Measurements from ENCODE around the gene ZNF701. TPM values are rescaled to one million over a fixed set of nuclear protein-coding genes. Genes with fewer than 3 reads are reported as not detected.

Gene ZNF701
- total and polyA plus RNA-seq, 2 of the 13 experiments (the other 11 are each of a cell fraction or from before 2014, with no cell fraction given), result 4.5 to 6.3 TPM

DNA sequence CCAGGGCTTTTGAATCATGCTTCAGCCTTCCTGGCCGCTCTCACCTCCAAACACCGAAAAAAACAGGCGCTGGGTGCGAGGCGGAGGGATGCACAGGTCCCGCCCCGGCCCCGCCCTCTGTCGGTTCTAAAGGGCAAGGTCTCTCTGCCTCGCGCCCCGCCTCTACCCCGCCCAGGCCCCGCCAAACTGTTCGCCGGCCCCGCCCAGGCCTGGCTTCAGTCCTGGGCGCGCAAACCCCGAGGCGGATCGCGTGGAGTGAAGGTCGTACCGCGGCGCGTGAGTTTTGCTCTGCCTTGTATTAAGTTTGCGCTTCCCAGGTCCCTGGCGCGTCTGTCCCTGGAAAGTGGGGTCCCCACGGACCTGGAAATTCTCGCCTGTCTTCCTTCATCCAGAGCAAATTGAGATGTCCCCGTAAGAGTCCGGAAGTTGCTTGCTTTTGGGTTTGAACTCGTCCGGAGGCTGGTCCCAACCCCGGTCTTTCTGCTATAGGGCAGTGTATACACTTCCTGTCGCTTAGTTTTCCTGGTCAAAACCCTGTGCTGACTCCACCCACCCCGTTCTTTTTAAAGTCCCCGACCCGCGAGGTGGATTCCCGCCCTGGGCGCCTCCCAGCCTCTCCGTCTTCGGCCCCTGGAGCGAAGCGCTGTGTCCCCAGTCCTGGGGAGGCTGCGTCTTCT lies 34.2 kb upstream of the ZNF701 start:
- Histone ChIP-seq H3K4me1 (ENCODE audit: insufficient read depth, low read length) (no peaks in the 10 kb centered on the region), H3K27ac (ENCODE audit: extremely low read length, insufficient read depth, low read length) (no peak overlapping the region), H4K20me1 (ENCODE audit: insufficient read depth, low read length) (no peaks in the 10 kb centered on the region), H3K4me3 (replicated peaks in 1 of 3; ENCODE audit: insufficient read depth in 1 of 3, low read depth in 2 of 3, low read length in 3 of 3) (no peak overlapping the region), H3K79me2 (ENCODE audit: insufficient read depth, low read length) (no peaks in the 10 kb centered on the region), H3K4me2 (ENCODE audit: low read depth, low read length) (no peak overlapping the region), H3K9me3 (ENCODE audit: low read length) (peaks cover 11% of the 10 kb centered on the region), H2AFZ (ENCODE audit: low read length) (no peak overlapping the region), H3K36me3 (replicated peaks in 1 of 2; ENCODE audit: control insufficient read depth in 1 of 2, insufficient read depth in 2 of 2, low read length in 2 of 2) (peaks cover 0 to 8% of the 10 kb centered on the region in 2 experiments; a peak in 3 of 5 replicates), H3K27me3 (ENCODE audit: control insufficient read depth in 1 of 2, insufficient read depth in 2 of 2, low read length in 2 of 2) (no peaks in the 10 kb centered on the region), H3K9ac (ENCODE audit: insufficient read depth, low read depth, low read length) (no peak overlapping the region)
- ChIA-PET POLR2A (no interaction called here), CTCF (ENCODE audit: low intra/inter-chr PET ratio, low total read pairs) (no interaction called here)
- in situ Hi-C loops (cut with HindIII; ENCODE audit: extremely low pct_ligation_motif_present, low pct_unique_long_range_greater_than_20kb) (no loop called here), intact Hi-C loops (cut with micrococcal nuclease; ENCODE audit: unreplicated experiment) (no loop called here)
- TF ChIP-seq MAZ (IDR thresholded peaks at IDR 0.05; ENCODE audit: borderline replicate concordance, low read depth, low read length), result no peak
- no peak for TF ChIP-seq MAZ (CRISPR knock-in tag; IDR thresholded peaks at IDR 0.05; ENCODE audit: low read depth)
- TF ChIP-seq, protein P1, sequence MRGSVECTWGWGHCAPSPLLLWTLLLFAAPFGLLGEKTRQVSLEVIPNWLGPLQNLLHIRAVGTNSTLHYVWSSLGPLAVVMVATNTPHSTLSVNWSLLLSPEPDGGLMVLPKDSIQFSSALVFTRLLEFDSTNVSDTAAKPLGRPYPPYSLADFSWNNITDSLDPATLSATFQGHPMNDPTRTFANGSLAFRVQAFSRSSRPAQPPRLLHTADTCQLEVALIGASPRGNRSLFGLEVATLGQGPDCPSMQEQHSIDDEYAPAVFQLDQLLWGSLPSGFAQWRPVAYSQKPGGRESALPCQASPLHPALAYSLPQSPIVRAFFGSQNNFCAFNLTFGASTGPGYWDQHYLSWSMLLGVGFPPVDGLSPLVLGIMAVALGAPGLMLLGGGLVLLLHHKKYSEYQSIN (CRISPR knock-in tag; IDR thresholded peaks at IDR 0.05; ENCODE audit: borderline replicate concordance), result no peak
- no peak for TF ChIP-seq KAT2B (IDR thresholded peaks at IDR 0.05; ENCODE audit: borderline replicate concordance, low read depth, low read length)
- TF ChIP-seq ZBTB38 (CRISPR knock-in tag; IDR thresholded peaks at IDR 0.05), result no peak
- no peak for TF ChIP-seq IKZF4 (CRISPR knock-in tag; IDR thresholded peaks at IDR 0.05; ENCODE audit: borderline replicate concordance, low read depth, not compliant biosample characterization)
- no peak for TF ChIP-seq ZSCAN30 (CRISPR knock-in tag; IDR thresholded peaks at IDR 0.05)
- TF ChIP-seq EEA1 (CRISPR knock-in tag; IDR thresholded peaks at IDR 0.05; ENCODE audit: borderline replicate concordance), result no peak
- TF ChIP-seq ZNF224 (CRISPR knock-in tag; IDR thresholded peaks at IDR 0.05), result no peak
- TF ChIP-seq SNRNP70 (IDR thresholded peaks at IDR 0.05; ENCODE audit: low read depth, low read length), result no peak
- no peak for TF ChIP-seq ESRRA (CRISPR knock-in tag; IDR thresholded peaks at IDR 0.05; ENCODE audit: low read depth)
- no peak for TF ChIP-seq ZNF75D (CRISPR knock-in tag; IDR thresholded peaks at IDR 0.05; ENCODE audit: borderline replicate concordance)
- TF ChIP-seq CHCHD3 (CRISPR knock-in tag; IDR thresholded peaks at IDR 0.05), result no peak
- FAIRE-seq (no peak), ATAC-seq (no peak), DNase-seq (ENCODE audit: low spot score) (no peak)
- BruUV-seq (replicated peaks), result no TSS peak
- WGBS (ENCODE audit: low lambda C conversion rate), result 98% methylated on average over 49 of the region's 50 CpGs

Data from HepG2 (cell line).